NB4 (cell line): ENCODE data around the gene CD69.

ENCODE experiments used
- POLR2A ChIP-seq: IDR thresholded peaks from 2 replicates; pipeline ENCODE4 v1.6.1; 2011; ENCODE audit warnings: mild to moderate bottlenecking; ENCODE audit not compliant: insufficient read length; ENCODE audit errors: extremely low read depth
- TF ChIP-seq, protein P1 (sequence below): IDR thresholded peaks from one replicate; pipeline ENCODE4 v1.5.1; 2012; ENCODE audit warnings: low read depth, low read length
- TF ChIP-seq, protein P2 (sequence below): IDR thresholded peaks from 2 replicates; pipeline ENCODE4 v1.6.1; 2011; ENCODE audit warnings: low read depth, low read length

- TF ChIP-seq, protein P1, sequence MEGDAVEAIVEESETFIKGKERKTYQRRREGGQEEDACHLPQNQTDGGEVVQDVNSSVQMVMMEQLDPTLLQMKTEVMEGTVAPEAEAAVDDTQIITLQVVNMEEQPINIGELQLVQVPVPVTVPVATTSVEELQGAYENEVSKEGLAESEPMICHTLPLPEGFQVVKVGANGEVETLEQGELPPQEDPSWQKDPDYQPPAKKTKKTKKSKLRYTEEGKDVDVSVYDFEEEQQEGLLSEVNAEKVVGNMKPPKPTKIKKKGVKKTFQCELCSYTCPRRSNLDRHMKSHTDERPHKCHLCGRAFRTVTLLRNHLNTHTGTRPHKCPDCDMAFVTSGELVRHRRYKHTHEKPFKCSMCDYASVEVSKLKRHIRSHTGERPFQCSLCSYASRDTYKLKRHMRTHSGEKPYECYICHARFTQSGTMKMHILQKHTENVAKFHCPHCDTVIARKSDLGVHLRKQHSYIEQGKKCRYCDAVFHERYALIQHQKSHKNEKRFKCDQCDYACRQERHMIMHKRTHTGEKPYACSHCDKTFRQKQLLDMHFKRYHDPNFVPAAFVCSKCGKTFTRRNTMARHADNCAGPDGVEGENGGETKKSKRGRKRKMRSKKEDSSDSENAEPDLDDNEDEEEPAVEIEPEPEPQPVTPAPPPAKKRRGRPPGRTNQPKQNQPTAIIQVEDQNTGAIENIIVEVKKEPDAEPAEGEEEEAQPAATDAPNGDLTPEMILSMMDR: no peak
- TF ChIP-seq POLR2A: no peak
- TF ChIP-seq, protein P2, sequence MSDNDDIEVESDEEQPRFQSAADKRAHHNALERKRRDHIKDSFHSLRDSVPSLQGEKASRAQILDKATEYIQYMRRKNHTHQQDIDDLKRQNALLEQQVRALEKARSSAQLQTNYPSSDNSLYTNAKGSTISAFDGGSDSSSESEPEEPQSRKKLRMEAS: no peak
Observed at GRCh38 chr12:9776781-9777180, 16.1 kb upstream of the CD69 start.
